HG02588 (cell line): Measurements from ENCODE around the gene DCAF15.

ENCODE experiments used
- ATAC-seq: cut with Tn5 transposase; IDR thresholded peaks from one replicate; pipeline ENCODE4 v1.9.1; 2021; ENCODE audit warnings: mild to moderate bottlenecking, moderate library complexity; ENCODE audit not compliant: unreplicated experiment

DCAF15 gene

GRCh38 chr19:13929956-13930355, 22.4 kb upstream of the DCAF15 start:
- no peak for ATAC-seq

GRCh38 chr19:13930402-13930801, 21.9 kb upstream of the DCAF15 start:
- ATAC-seq, result no peak

GRCh38 chr19:13931391-13932148, 20.7 kb upstream of the DCAF15 start:
- no peak for ATAC-seq

GRCh38 chr19:13932149-13932637, 20.1 kb upstream of the DCAF15 start:
- no peak for ATAC-seq

GRCh38 chr19:13932911-13933393, 19.4 kb upstream of the DCAF15 start:
- ATAC-seq, result no peak

- no peak for ATAC-seq
Observed at GRCh38 chr19:13934785-13935109, 17.6 kb upstream of the DCAF15 start.

GRCh38 chr19:13935765-13936510, 16.4 kb upstream of the DCAF15 start:
- no peak for ATAC-seq

- no peak for ATAC-seq
Observed at GRCh38 chr19:13937479-13938300, 14.6 kb upstream of the DCAF15 start.

GRCh38 chr19:13938301-13939064, 13.8 kb upstream of the DCAF15 start, which contains the start of gene PODNL1:
Gene PODNL1 (minus strand): TSS chr19:13938417. CDS start chr19:13938181, 236 bp downstream.
- no peak for ATAC-seq

GRCh38 chr19:13942023-13942684, 10.2 kb upstream of the DCAF15 start:
- ATAC-seq, result no peak

GRCh38 chr19:13946414-13946813, 5.9 kb upstream of the DCAF15 start:
- no peak for ATAC-seq

GRCh38 chr19:13951043-13951442, 1.3 kb upstream of the DCAF15 start:
- no peak for ATAC-seq

GRCh38 chr19:13951799-13952153, 533 bp upstream of the DCAF15 start:
- ATAC-seq, result no peak

GRCh38 chr19:13952931-13953531, 722 bp downstream of the DCAF15 start:
- ATAC-seq, result no peak

GRCh38 chr19:13954185-13954584, 1.9 kb downstream of the DCAF15 start:
- no peak for ATAC-seq

- ATAC-seq, result no peak
Observed at GRCh38 chr19:13955662-13956364, 3.5 kb downstream of the DCAF15 start.

GRCh38 chr19:13956365-13956744, 4.0 kb downstream of the DCAF15 start:
- no peak for ATAC-seq

- no peak for ATAC-seq
Observed at GRCh38 chr19:13957051-13957450, 4.7 kb downstream of the DCAF15 start.

GRCh38 chr19:13958043-13958442, 5.7 kb downstream of the DCAF15 start:
- ATAC-seq, result no peak
